B cell (primary cell): ENCODE data around the gene PRR33. TPM values are rescaled to one million over a fixed set of nuclear protein-coding genes. Genes with fewer than 3 reads are reported as not detected.

Experiments
- ATAC-seq: fragments of 200-7000 bp; cut with Tn5 transposase; one replicate; pipeline ENCODE4 v1.10.0; 2021; ENCODE audit warnings: low read depth, mild to moderate bottlenecking, moderate number of reproducible peaks, moderate library complexity
- CTCF ChIA-PET: fragments of 350-600 bp; sonication (Branson Sonifier 250); formaldehyde crosslinking; loops from one replicate; lab custom pipeline; 2021; ENCODE audit warnings: antibody characterized with exemption, inconsistent platforms; lab: Charles Lee
- POLR2A ChIA-PET: fragments of 350-600 bp; sonication (Branson Sonifier 250); formaldehyde crosslinking; loops from one replicate; lab custom pipeline; 2021; ENCODE audit warnings: antibody characterized with exemption; lab: Charles Lee
- DNase-seq: peaks from one replicate; pipeline ENCODE4 v3.0.0; 2013
- H2AFZ ChIP-seq: 2 replicates; pipeline ENCODE4 v1.6.1; 2012; ENCODE audit warnings: mild to moderate bottlenecking, low read depth, low read length; ENCODE audit not compliant: insufficient read depth, poor library complexity, severe bottlenecking
- H3K27ac ChIP-seq, 2 donors: 1 replicate in 1 of 2; 2 replicates in 1 of 2; pipeline ENCODE4 v1.5.1; 2012 to 2013; ENCODE audit warnings: low read length in 2 of 2, mild to moderate bottlenecking in 2 of 2, moderate library complexity in 1 of 2
- H3K27me3 ChIP-seq, 4 experiments: fragments of 200-600 bp in 1 of 4; sonication (generic) in 1 of 4; replicated peaks in 1 of 4; 1 replicate in 2 of 4; 2 replicates in 2 of 4; pipeline versions ENCODE4 v1.6.1 to v1.7.0; 2013 to 2016; ENCODE audit warnings: low read length in 3 of 4, mild to moderate bottlenecking in 2 of 4, mixed read lengths in 1 of 4, moderate library complexity in 1 of 4; ENCODE audit not compliant: insufficient read depth in 4 of 4, control insufficient read depth in 3 of 4; ENCODE audit errors: control extremely low read depth in 1 of 4
- H3K36me3 ChIP-seq, 2 experiments: replicated peaks in 1 of 2; 1 replicate in 1 of 2; 2 replicates in 1 of 2; pipeline versions ENCODE4 v1.6.1 to v1.7.1; 2013; ENCODE audit warnings: low read length in 1 of 2; ENCODE audit not compliant: insufficient read depth in 2 of 2, control insufficient read depth in 1 of 2; ENCODE audit errors: control extremely low read depth in 1 of 2, extremely low read depth in 1 of 2
- H3K4me1 ChIP-seq, 2 donors: fragments of 200-600 bp in 1 of 2; sonication (generic) in 1 of 2; 1 replicate in 1 of 2; 2 replicates in 1 of 2; pipeline versions ENCODE4 v1.5.1 to v1.6.1; 2013 to 2017; ENCODE audit warnings: low read length in 2 of 2; ENCODE audit not compliant: control insufficient read depth in 2 of 2, insufficient read depth in 2 of 2
- H3K4me2 ChIP-seq: replicated peaks from 2 replicates; pipeline ENCODE3; 2012; ENCODE audit warnings: mild to moderate bottlenecking, low read depth, low read length; ENCODE audit not compliant: poor library complexity, severe bottlenecking
- H3K4me3 ChIP-seq, 5 experiments: fragments of 200-600 bp in 1 of 5; sonication (generic) in 1 of 5; 1 replicate in 3 of 5; 2 replicates in 2 of 5; pipeline versions ENCODE4 v1.5.1 to v1.7.0; 2011 to 2016; ENCODE audit warnings: low read length in 4 of 5, mild to moderate bottlenecking in 4 of 5, low read depth in 2 of 5, control low read depth in 1 of 5, moderate library complexity in 1 of 5; ENCODE audit not compliant: insufficient read depth in 1 of 5; ENCODE audit errors: control extremely low read depth in 1 of 5, extremely low read depth in 1 of 5
- H3K79me2 ChIP-seq: fragments of 200-600 bp; sonication (generic); one replicate; pipeline ENCODE4 v1.6.0; 2016; ENCODE audit warnings: low read length; ENCODE audit not compliant: control insufficient read depth, insufficient read depth
- H3K9ac ChIP-seq: fragments of 200-600 bp; sonication (generic); 2 replicates; pipeline ENCODE4 v1.6.1; 2017; ENCODE audit warnings: mild to moderate bottlenecking, low read length, moderate library complexity
- H3K9me3 ChIP-seq, 3 donors: one replicate each; pipeline versions ENCODE4 v1.6.1 to v1.7.1; 2013; ENCODE audit warnings: low read length in 2 of 3; ENCODE audit not compliant: control insufficient read depth in 2 of 3, insufficient read depth in 1 of 3; ENCODE audit errors: control extremely low read depth in 1 of 3
- H4K20me1 ChIP-seq: 2 replicates; pipeline ENCODE4 v1.6.0; 2012; ENCODE audit warnings: mild to moderate bottlenecking, low read length; ENCODE audit not compliant: insufficient read depth, control insufficient read depth, poor library complexity, severe bottlenecking
- H3K27ac Mint-ChIP-seq: one replicate; pipeline ENCODE4 v1.8.0; 2021; ENCODE audit warnings: mixed read lengths
- H3K27me3 Mint-ChIP-seq: one replicate; pipeline ENCODE4 v1.8.0; 2021; ENCODE audit warnings: mixed read lengths
- H3K4me1 Mint-ChIP-seq: one replicate; pipeline ENCODE4 v1.8.0; 2021; ENCODE audit warnings: mixed read lengths
- H3K4me3 Mint-ChIP-seq: one replicate; pipeline ENCODE4 v1.8.0; 2021; ENCODE audit warnings: mixed read lengths
- H3K9me3 Mint-ChIP-seq: one replicate; pipeline ENCODE4 v1.8.0; 2022; ENCODE audit warnings: mixed read lengths; ENCODE audit not compliant: insufficient read depth
- CTCF ChIP-seq: fragments of 200-600 bp; IDR thresholded peaks from one replicate; pipeline ENCODE4 v1.8.0; 2022; ENCODE audit warnings: antibody characterized with exemption, mild to moderate bottlenecking
- EZH2 ChIP-seq: IDR thresholded peaks from 2 replicates; pipeline ENCODE4 v1.6.1; 2012; ENCODE audit warnings: borderline replicate concordance, low read depth, mild to moderate bottlenecking, moderate library complexity, low read length; ENCODE audit not compliant: insufficient read depth, poor library complexity, severe bottlenecking
- WGBS: methylation state at CpG from one replicate; pipeline ENCODE4 v1.1.5; 2013; ENCODE audit warnings: missing lambda C conversion rate; ENCODE audit not compliant: insufficient coverage; 5-methylcytosine and 5-hydroxymethylcytosine counted together
- intact Hi-C: fragments of 100-400 bp; cut with micrococcal nuclease; formaldehyde crosslinking; loops from one replicate; pipeline ENCODE4 v1.10.0; 2022
- polyA plus RNA-seq: library from polyadenylated mRNA; depleted of rRNA; stranded (reverse); fragments of >200 nt; gene quantifications from 2 replicates; pipeline ENCODE4 v1.2.3, GENCODE V29; 2012
- total RNA-seq, 2 donors: library from RNA; stranded (reverse); fragments of 120-200 nt in 1 of 2; gene quantifications; 1 replicate in 1 of 2; 2 replicates in 1 of 2; pipeline versions ENCODE4 v1.2.3 to v1.2.4, GENCODE V29; 2013 to 2022

Gene PRR33
- total and polyA plus RNA-seq, 2 donors (not counting 1 experiment from before 2014, with no cell fraction given) = not detected

- Histone ChIP-seq H3K4me3 (no peak overlapping the region), H4K20me1 (no peaks in the 10 kb centered on the region), H3K79me2 (no peaks in the 10 kb centered on the region), H3K27me3 (peaks cover 0 to 10% (median 5%) of the 10 kb centered on the region in 4 experiments), H3K36me3 (no peaks in the 10 kb centered on the region), H2AFZ (no peak overlapping the region), H3K4me1 (peaks cover 0 to 5% of the 10 kb centered on the region in 2 donors), H3K27ac (no peak overlapping the region), H3K4me2 (no peak overlapping the region), H3K9ac (no peak overlapping the region), H3K9me3 (no peaks in the 10 kb centered on the region)
- TF ChIP-seq EZH2 (no peak), CTCF (no peak)
- ChIA-PET CTCF (interaction anchor here (1.0 to 2.4 kb wide), 4 partner anchors 27 to 233 kb away, joined by 3 to 9 read pairs (median 4); no protein-coding TSS in a partner anchor), POLR2A (interaction anchor here (0.6 to 1.4 kb wide), 3 partner anchors 25 to 30 kb away, joined by 4 to 5 read pairs (median 4); partner anchors contain the start of gene PRR33)
- WGBS = 78% methylated on average over 8 of the region's 8 CpGs
- peaks cover 17% of the 10 kb centered on the region for H3K27me3 Mint-ChIP-seq
- intact Hi-C loops = loop anchor here (5.0 kb wide), 2 partner anchors 35 to 65 kb away; partner anchors contain the start of gene LSP1
- no peak for DNase-seq
- no peaks in the 10 kb centered on the region for H3K9me3 Mint-ChIP-seq
- peaks cover 24% of the 10 kb centered on the region for H3K4me1 Mint-ChIP-seq
- peak; percentile 6 for ATAC-seq
- H3K4me3 Mint-ChIP-seq = no peak overlapping the region
- H3K27ac Mint-ChIP-seq = peak overlapping the region; percentile 46
Observed at GRCh38 chr11:1916986-1917522, 25.4 kb upstream of the PRR33 start.
